T-helper 1 cell treated with Interleukin-12 subunit alpha and Interleukin-12 subunit beta and Interleukin-4 antibody, amounts not matched to agents 30 μg/mL and 1 μg/mL, for 36 hours (primary cell): Measurements from ENCODE around the gene BCL2L13.

Source experiments
- H3K27ac Mint-ChIP-seq: one replicate; pipeline ENCODE4 v1.8.0; 2021; ENCODE audit warnings: mild to moderate bottlenecking, mixed read lengths
- H3K27me3 Mint-ChIP-seq: one replicate; pipeline ENCODE4 v1.8.0; 2021; ENCODE audit warnings: low read depth, mixed read lengths
- H3K36me3 Mint-ChIP-seq: one replicate; pipeline ENCODE4 v1.8.0; 2021; ENCODE audit warnings: low read depth, mixed read lengths
- H3K4me1 Mint-ChIP-seq: one replicate; pipeline ENCODE4 v1.8.0; 2021; ENCODE audit warnings: low read depth, mixed read lengths
- H3K4me3 Mint-ChIP-seq: one replicate; pipeline ENCODE4 v1.8.0; 2021; ENCODE audit warnings: mild to moderate bottlenecking, moderate library complexity, mixed read lengths
- H3K9me3 Mint-ChIP-seq: one replicate; pipeline ENCODE4 v1.8.0; 2021; ENCODE audit warnings: mixed read lengths

The BCL2L13 gene

GRCh38 chr22:17719911-17720310 lies 81.4 kb downstream of the BCL2L13 start:
- H3K27me3 Mint-ChIP-seq, result no peaks in the 10 kb centered on the region
- H3K4me1 Mint-ChIP-seq, result peaks cover 2% of the 10 kb centered on the region
- H3K36me3 Mint-ChIP-seq, result peaks cover 1% of the 10 kb centered on the region
- no peak overlapping the region for H3K27ac Mint-ChIP-seq
- no peaks in the 10 kb centered on the region for H3K9me3 Mint-ChIP-seq
- H3K4me3 Mint-ChIP-seq, result no peak overlapping the region

- peaks cover 14% of the 10 kb centered on the region for H3K36me3 Mint-ChIP-seq
- H3K4me1 Mint-ChIP-seq, result peaks cover 8% of the 10 kb centered on the region
- no peaks in the 10 kb centered on the region for H3K9me3 Mint-ChIP-seq
- H3K27ac Mint-ChIP-seq, result no peak overlapping the region
- no peak overlapping the region for H3K4me3 Mint-ChIP-seq
- H3K27me3 Mint-ChIP-seq, result no peaks in the 10 kb centered on the region
These were observed 85.7 kb downstream of the BCL2L13 start for GRCh38 chr22:17724241-17724640.

- H3K27me3 Mint-ChIP-seq, result no peaks in the 10 kb centered on the region
- H3K4me1 Mint-ChIP-seq, result peaks cover 8% of the 10 kb centered on the region
- no peaks in the 10 kb centered on the region for H3K9me3 Mint-ChIP-seq
- H3K27ac Mint-ChIP-seq, result no peak overlapping the region
- no peak overlapping the region for H3K4me3 Mint-ChIP-seq
- peaks cover 14% of the 10 kb centered on the region for H3K36me3 Mint-ChIP-seq
These were observed 86.3 kb downstream of the BCL2L13 start for GRCh38 chr22:17724678-17725499.

GRCh38 chr22:17725500-17725796 lies 86.9 kb downstream of the BCL2L13 start:
- Mint-ChIP-seq H3K9me3 (no peaks in the 10 kb centered on the region), H3K27me3 (no peaks in the 10 kb centered on the region), H3K27ac (no peak overlapping the region), H3K36me3 (peaks cover 14% of the 10 kb centered on the region), H3K4me1 (peaks cover 8% of the 10 kb centered on the region), H3K4me3 (no peak overlapping the region)

- H3K9me3 Mint-ChIP-seq, result no peaks in the 10 kb centered on the region
- no peak overlapping the region for H3K27ac Mint-ChIP-seq
- no peaks in the 10 kb centered on the region for H3K27me3 Mint-ChIP-seq
- peaks cover 14% of the 10 kb centered on the region for H3K36me3 Mint-ChIP-seq
- peaks cover 8% of the 10 kb centered on the region for H3K4me1 Mint-ChIP-seq
- H3K4me3 Mint-ChIP-seq, result no peak overlapping the region
These were observed 87.7 kb downstream of the BCL2L13 start for GRCh38 chr22:17726006-17726927.

- Mint-ChIP-seq H3K27me3 (no peaks in the 10 kb centered on the region), H3K4me3 (no peak overlapping the region), H3K4me1 (peaks cover 8% of the 10 kb centered on the region), H3K36me3 (peaks cover 15% of the 10 kb centered on the region), H3K9me3 (no peaks in the 10 kb centered on the region), H3K27ac (peak overlapping the region; percentile 63)
These were observed 88.7 kb downstream of the BCL2L13 start for GRCh38 chr22:17726928-17727897.

- Mint-ChIP-seq H3K4me3 (no peak overlapping the region), H3K27me3 (no peaks in the 10 kb centered on the region), H3K27ac (no peak overlapping the region), H3K9me3 (no peaks in the 10 kb centered on the region), H3K4me1 (peaks cover 12% of the 10 kb centered on the region), H3K36me3 (peaks cover 24% of the 10 kb centered on the region)
These were observed 90.2 kb downstream of the BCL2L13 start for GRCh38 chr22:17728786-17729185.

- Mint-ChIP-seq H3K27ac (no peak overlapping the region), H3K27me3 (no peaks in the 10 kb centered on the region), H3K36me3 (peaks cover 30% of the 10 kb centered on the region)
These were observed 91.0 kb downstream of the BCL2L13 start for GRCh38 chr22:17729561-17729960.

GRCh38 chr22:17732251-17732854 lies 93.8 kb downstream of the BCL2L13 start:
- Mint-ChIP-seq H3K27ac (no peak overlapping the region), H3K9me3 (no peaks in the 10 kb centered on the region), H3K36me3 (peaks cover 24% of the 10 kb centered on the region), H3K4me1 (peaks cover 15% of the 10 kb centered on the region), H3K4me3 (no peak overlapping the region), H3K27me3 (no peaks in the 10 kb centered on the region)

More at GRCh38 chr22:17729561-17729960, 91.0 kb downstream of the BCL2L13 start:
- peaks cover 20% of the 10 kb centered on the region for H3K4me1 Mint-ChIP-seq
- H3K9me3 Mint-ChIP-seq, result no peaks in the 10 kb centered on the region
- no peak overlapping the region for H3K4me3 Mint-ChIP-seq

- Mint-ChIP-seq H3K36me3 (peaks cover 21% of the 10 kb centered on the region), H3K4me3 (no peak overlapping the region), H3K27ac (no peak overlapping the region), H3K4me1 (peaks cover 15% of the 10 kb centered on the region), H3K27me3 (no peaks in the 10 kb centered on the region), H3K9me3 (no peaks in the 10 kb centered on the region)
These were observed 94.9 kb downstream of the BCL2L13 start for GRCh38 chr22:17733466-17733865.

GRCh38 chr22:17734187-17734586 lies 95.6 kb downstream of the BCL2L13 start:
- no peaks in the 10 kb centered on the region for H3K9me3 Mint-ChIP-seq
- H3K4me3 Mint-ChIP-seq, result no peak overlapping the region
- H3K27ac Mint-ChIP-seq, result no peak overlapping the region
- no peaks in the 10 kb centered on the region for H3K27me3 Mint-ChIP-seq
- peaks cover 21% of the 10 kb centered on the region for H3K36me3 Mint-ChIP-seq
- H3K4me1 Mint-ChIP-seq, result peaks cover 15% of the 10 kb centered on the region

GRCh38 chr22:17738386-17739128 lies 100.0 kb downstream of the BCL2L13 start:
- H3K27me3 Mint-ChIP-seq, result no peaks in the 10 kb centered on the region
- H3K36me3 Mint-ChIP-seq, result peaks cover 15% of the 10 kb centered on the region
- no peaks in the 10 kb centered on the region for H3K9me3 Mint-ChIP-seq
- peaks cover 13% of the 10 kb centered on the region for H3K4me1 Mint-ChIP-seq
- H3K4me3 Mint-ChIP-seq, result no peak overlapping the region
- H3K27ac Mint-ChIP-seq, result no peak overlapping the region

- H3K4me3 Mint-ChIP-seq, result no peak overlapping the region
- no peak overlapping the region for H3K27ac Mint-ChIP-seq
- H3K27me3 Mint-ChIP-seq, result no peaks in the 10 kb centered on the region
- H3K36me3 Mint-ChIP-seq, result peaks cover 8% of the 10 kb centered on the region
- H3K4me1 Mint-ChIP-seq, result peaks cover 5% of the 10 kb centered on the region
- no peaks in the 10 kb centered on the region for H3K9me3 Mint-ChIP-seq
These were observed 100.8 kb downstream of the BCL2L13 start for GRCh38 chr22:17739196-17739975.
